ENCODE data around the gene SPESP1.

Gene SPESP1

GRCh38 chr15:68910816-68911215 lies 19.5 kb upstream of the SPESP1 start:
- ChIA-PET POLR2A (no interaction called here), CTCF (interaction anchor here (1.5 kb wide), 1 partner anchor 14 kb away, joined by 5 read pairs; no protein-coding TSS in a partner anchor)
- DNase-seq (ENCODE audit: extremely low spot score) = no peak
- TF ChIP-seq CTCF (IDR thresholded peaks at IDR 0.05; ENCODE audit: control extremely low read depth, extremely low read depth, low read depth, missing control alignments) = no peak

GRCh38 chr15:68921926-68922325 lies 8.4 kb upstream of the SPESP1 start:
- ChIA-PET POLR2A (no interaction called here), CTCF (interaction anchor here (1.0 to 1.2 kb wide), 2 partner anchors 10 to 372 kb away, joined by 3 to 4 read pairs; no protein-coding TSS in a partner anchor)
- DNase-seq (ENCODE audit: extremely low spot score) = no peak
- no peak for TF ChIP-seq CTCF (IDR thresholded peaks at IDR 0.05; ENCODE audit: control extremely low read depth, extremely low read depth, low read depth, missing control alignments)

- ChIA-PET POLR2A (no interaction called here), CTCF (interaction anchor here (0.6 to 4.0 kb wide), 25 partner anchors 9 to 392 kb away, joined by 3 to 19 read pairs (median 4); no protein-coding TSS in a partner anchor)
- peak; percentile 65 for DNase-seq (ENCODE audit: extremely low spot score)
- TF ChIP-seq CTCF (IDR thresholded peaks at IDR 0.05; ENCODE audit: control extremely low read depth, extremely low read depth, low read depth, missing control alignments) = peak; percentile 68
These were observed 5.3 kb upstream of the SPESP1 start for GRCh38 chr15:68924866-68925560.

GRCh38 chr15:68933001-68933400 lies 2.7 kb downstream of the SPESP1 start:
- DNase-seq (ENCODE audit: extremely low spot score) = no peak

GRCh38 chr15:68934341-68934740 lies 4.0 kb downstream of the SPESP1 start:
- TF ChIP-seq CTCF (IDR thresholded peaks at IDR 0.05; ENCODE audit: control extremely low read depth, extremely low read depth, low read depth, missing control alignments) = no peak
- ChIA-PET POLR2A (no interaction called here), CTCF (interaction anchor here (0.8 kb wide), 1 partner anchor 9 kb away, joined by 3 read pairs; no protein-coding TSS in a partner anchor)
- no peak for DNase-seq (ENCODE audit: extremely low spot score)

More at GRCh38 chr15:68933001-68933400, 2.7 kb downstream of the SPESP1 start:
- no peak for TF ChIP-seq CTCF (IDR thresholded peaks at IDR 0.05; ENCODE audit: control extremely low read depth, extremely low read depth, low read depth, missing control alignments)
- ChIA-PET POLR2A (no interaction called here), CTCF (interaction anchor here (1.2 kb wide), 1 partner anchor 11 kb away, joined by 4 read pairs; no protein-coding TSS in a partner anchor)

- ChIA-PET POLR2A (no interaction called here), CTCF (interaction anchor here (1.9 kb wide), 1 partner anchor 10 kb away, joined by 4 read pairs; no protein-coding TSS in a partner anchor)
- no peak for DNase-seq (ENCODE audit: extremely low spot score)
- no peak for TF ChIP-seq CTCF (IDR thresholded peaks at IDR 0.05; ENCODE audit: control extremely low read depth, extremely low read depth, low read depth, missing control alignments)
These were observed 5.1 kb downstream of the SPESP1 start for GRCh38 chr15:68935400-68935937.
